Measurements from ENCODE around the gene STXBP2.

GRCh38 chr19:7682175-7682855 is 45.4 kb downstream of the STXBP2 start:
- no peak for TF ChIP-seq TCF12 (IDR thresholded peaks at IDR 0.05)
- TF ChIP-seq FOSL2 (IDR thresholded peaks at IDR 0.05; ENCODE audit: borderline replicate concordance, low read depth), result no peak
- no peak for TF ChIP-seq GABPA (IDR thresholded peaks at IDR 0.05; ENCODE audit: low read depth)
- TF ChIP-seq SMC3 (IDR thresholded peaks at IDR 0.05; ENCODE audit: low read depth, low read length), result no peak
- no peak for TF ChIP-seq CTCF (IDR thresholded peaks at IDR 0.05)
- TF ChIP-seq YY1 (IDR thresholded peaks at IDR 0.05; ENCODE audit: low read depth), result no peak
- no peak for TF ChIP-seq POLR2AphosphoS5 (IDR thresholded peaks at IDR 0.05; ENCODE audit: low read depth, low read length)
- no peak for TF ChIP-seq FOXM1 (IDR thresholded peaks at IDR 0.05; ENCODE audit: low read depth)
- no peak for TF ChIP-seq REST (IDR thresholded peaks at IDR 0.05; ENCODE audit: low read depth, low read length)
- no peak for TF ChIP-seq CHD2 (IDR thresholded peaks at IDR 0.05; ENCODE audit: low read length, partially characterized antibody)
